Esophagus squamous epithelium (tissue), 4 donors: Measurements from ENCODE around the gene MKRN1.

ENCODE experiments used
- POLR2A ChIP-seq, 4 donors: fragments of 450-650 bp; IDR thresholded peaks; one replicate each; pipeline ENCODE4 v1.6.1; 2017; ENCODE audit warnings: antibody characterized with exemption in 4 of 4, mild to moderate bottlenecking in 4 of 4, moderate library complexity in 3 of 4
- TF ChIP-seq, protein P1 (sequence below), 6 experiments: fragments of 450-650 bp in 4 of 6; fragments of 200-600 bp in 2 of 6; sonication (generic) in 2 of 6; IDR thresholded peaks; one replicate each; pipeline ENCODE4 v1.5.1; 2016 to 2019; ENCODE audit warnings: antibody characterized with exemption in 6 of 6, mild to moderate bottlenecking in 4 of 6, moderate library complexity in 4 of 6

DNA sequence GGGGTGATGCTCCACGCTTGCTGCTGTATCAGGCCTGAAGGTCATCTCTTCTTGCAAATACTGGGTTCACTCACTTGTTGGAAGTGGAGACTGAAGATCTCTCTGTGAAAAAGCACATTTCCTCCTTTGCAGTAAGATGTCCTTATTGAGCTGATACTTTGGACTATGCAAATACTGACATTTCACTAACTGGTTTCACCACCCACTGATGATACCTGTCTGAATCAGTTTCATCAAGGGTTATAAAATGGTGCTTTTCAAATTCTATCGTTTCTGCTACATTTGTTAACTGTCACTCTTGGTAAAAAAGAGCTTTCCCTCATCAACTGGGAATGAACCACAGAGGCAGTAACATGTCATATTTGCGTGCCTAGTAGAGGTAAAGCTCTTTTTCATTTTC lies 39.9 kb downstream of the MKRN1 start:
- TF ChIP-seq, protein P1, sequence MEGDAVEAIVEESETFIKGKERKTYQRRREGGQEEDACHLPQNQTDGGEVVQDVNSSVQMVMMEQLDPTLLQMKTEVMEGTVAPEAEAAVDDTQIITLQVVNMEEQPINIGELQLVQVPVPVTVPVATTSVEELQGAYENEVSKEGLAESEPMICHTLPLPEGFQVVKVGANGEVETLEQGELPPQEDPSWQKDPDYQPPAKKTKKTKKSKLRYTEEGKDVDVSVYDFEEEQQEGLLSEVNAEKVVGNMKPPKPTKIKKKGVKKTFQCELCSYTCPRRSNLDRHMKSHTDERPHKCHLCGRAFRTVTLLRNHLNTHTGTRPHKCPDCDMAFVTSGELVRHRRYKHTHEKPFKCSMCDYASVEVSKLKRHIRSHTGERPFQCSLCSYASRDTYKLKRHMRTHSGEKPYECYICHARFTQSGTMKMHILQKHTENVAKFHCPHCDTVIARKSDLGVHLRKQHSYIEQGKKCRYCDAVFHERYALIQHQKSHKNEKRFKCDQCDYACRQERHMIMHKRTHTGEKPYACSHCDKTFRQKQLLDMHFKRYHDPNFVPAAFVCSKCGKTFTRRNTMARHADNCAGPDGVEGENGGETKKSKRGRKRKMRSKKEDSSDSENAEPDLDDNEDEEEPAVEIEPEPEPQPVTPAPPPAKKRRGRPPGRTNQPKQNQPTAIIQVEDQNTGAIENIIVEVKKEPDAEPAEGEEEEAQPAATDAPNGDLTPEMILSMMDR (IDR thresholded peaks at IDR 0.05), result no peak
- TF ChIP-seq POLR2A (IDR thresholded peaks at IDR 0.05), result no peak
